Measurements from ENCODE around the gene TDRD6.
"Not testable (repeated sequence)": the region's sequence is repeated elsewhere in the genome, so short reads cannot be mapped to it uniquely, and the experiment has no call there.

Gene TDRD6

DNA sequence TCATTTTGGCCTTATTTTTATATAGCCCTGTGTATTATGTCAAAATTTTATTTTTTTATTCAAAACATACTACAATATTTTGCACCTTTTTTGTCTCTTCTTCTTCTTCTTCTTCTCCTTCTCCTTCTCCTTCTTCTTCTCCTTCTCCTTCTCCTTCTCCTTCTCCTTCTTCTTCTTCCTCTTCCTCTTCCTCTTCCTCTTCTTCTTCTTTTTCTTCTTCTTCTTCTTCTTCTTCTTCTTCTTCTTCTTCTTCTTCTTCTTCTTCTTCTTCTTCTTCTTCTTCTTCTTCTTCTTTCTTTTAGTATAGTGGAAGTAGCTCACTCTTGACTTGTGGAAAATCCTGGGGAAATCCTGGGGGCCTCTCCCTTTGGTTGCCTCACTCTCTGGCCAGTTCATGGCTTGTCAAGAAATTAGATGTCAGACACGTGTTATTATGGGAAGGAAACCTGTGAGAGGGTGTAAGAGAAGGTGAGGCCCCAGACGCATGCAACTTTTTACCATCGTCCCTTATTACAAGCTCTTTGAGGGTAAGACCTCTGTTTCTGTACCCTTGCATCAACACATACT is 56.6 kb downstream of the TDRD6 start:
- ATAC-seq (ENCODE audit: low read depth); H3K4me3 Mint-ChIP-seq; H3K9me3 Mint-ChIP-seq; H3K27me3 Mint-ChIP-seq; H3K27ac Mint-ChIP-seq; H3K4me1 Mint-ChIP-seq; H3K36me3 Mint-ChIP-seq; DNase-seq (ENCODE audit: low spot score in 2 of 2): not testable (repeated sequence)

DNA sequence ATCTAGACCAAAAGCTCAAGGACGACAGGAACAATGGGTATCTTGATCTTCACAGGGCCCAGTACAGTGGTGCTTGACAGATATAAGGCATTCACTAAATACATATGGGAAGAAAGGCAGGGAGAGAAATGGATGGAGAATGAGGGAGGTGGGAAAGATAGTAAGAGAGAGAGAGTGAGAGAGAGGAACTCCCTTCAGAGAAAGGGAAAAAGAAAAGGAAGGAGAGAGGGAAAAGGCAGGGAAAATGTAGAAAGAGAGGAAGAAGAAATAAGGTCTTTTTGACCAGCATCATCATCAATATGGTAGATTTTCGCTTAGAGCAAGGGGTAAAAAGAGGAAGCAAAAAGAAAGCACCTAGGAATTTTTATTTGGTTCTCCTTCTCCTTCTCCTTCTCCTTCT is 58.3 kb downstream of the TDRD6 start:
- H3K36me3 Mint-ChIP-seq, result no peaks in the 10 kb centered on the region
- ATAC-seq (ENCODE audit: low read depth), result no peak
- no peak for DNase-seq (ENCODE audit: low spot score in 2 of 2)
- peaks cover 6% of the 10 kb centered on the region for H3K27me3 Mint-ChIP-seq
- peaks cover 2% of the 10 kb centered on the region for H3K9me3 Mint-ChIP-seq
- no peaks in the 10 kb centered on the region for H3K4me1 Mint-ChIP-seq
- no peak overlapping the region for H3K27ac Mint-ChIP-seq
- H3K4me3 Mint-ChIP-seq, result no peak overlapping the region

DNA sequence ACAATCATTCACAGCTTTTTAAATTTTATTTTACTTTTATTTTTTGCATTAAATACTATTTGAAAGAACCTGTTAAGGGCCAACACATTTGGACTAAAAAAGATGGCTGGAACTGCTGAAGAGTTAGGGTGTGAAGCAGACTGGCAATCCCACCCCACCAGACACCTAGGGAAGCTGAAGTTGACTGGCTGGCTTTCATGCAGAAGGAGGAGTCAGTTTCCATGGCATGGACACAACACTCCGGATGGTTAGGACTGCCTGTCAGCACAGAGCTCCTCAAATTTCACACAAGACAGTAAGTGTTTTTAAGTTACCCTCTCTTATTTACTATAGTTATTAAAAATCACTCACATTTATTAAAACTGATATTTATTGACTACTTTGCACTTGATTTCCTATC is 59.0 kb downstream of the TDRD6 start, which contains the start of gene ANKRD66:
Gene ANKRD66, plus strand, starts transcription at position 238 of the 400 bp plus-strand sequence. CDS start 5,016 bp downstream, outside the sequence.
- Mint-ChIP-seq H3K36me3 (no peaks in the 10 kb centered on the region), H3K4me3 (no peak within 1 kb of the TSS), H3K27me3 (peaks cover 8% of the 10 kb centered on the region), H3K27ac (no peak within 1 kb of the TSS), H3K4me1 (no peaks in the 10 kb centered on the region), H3K9me3 (peaks cover 2% of the 10 kb centered on the region)
- no peak for DNase-seq (ENCODE audit: low spot score in 2 of 2)
- ATAC-seq (ENCODE audit: low read depth), result no peak

DNA sequence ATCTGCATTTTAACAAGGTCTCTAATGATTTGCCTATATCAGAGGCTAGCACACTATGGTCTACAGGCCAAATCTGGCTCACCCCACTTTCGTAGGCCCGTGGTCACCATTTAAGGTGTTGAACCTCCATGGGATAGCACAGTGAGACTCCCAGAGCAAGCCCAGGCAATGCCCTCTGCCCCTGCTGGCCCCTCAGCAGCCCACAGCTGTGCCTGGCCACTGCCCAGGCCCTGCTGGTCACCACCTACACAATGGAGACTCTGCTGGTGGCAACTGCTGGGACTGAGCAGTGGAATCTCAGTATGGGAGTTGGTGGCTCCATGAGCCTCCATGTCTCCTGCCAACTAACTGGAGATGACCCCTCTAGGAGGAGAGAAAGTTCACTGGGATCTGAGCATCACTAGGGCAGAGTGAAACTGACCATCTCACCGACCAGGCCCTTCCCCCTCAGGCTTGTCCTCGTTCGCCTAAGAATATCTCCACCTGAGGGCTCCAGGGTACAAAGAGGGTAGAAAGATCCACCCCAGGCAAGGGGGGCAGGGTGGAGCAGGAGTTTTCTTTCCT is 61.3 kb downstream of the TDRD6 start:
- ATAC-seq (ENCODE audit: low read depth) (no peak), DNase-seq (ENCODE audit: low spot score in 2 of 2) (no peak)
- H3K4me3 Mint-ChIP-seq, result no peak overlapping the region
- no peak overlapping the region for H3K27ac Mint-ChIP-seq
- peaks cover 8% of the 10 kb centered on the region for H3K27me3 Mint-ChIP-seq
- H3K36me3 Mint-ChIP-seq, result no peaks in the 10 kb centered on the region
- no peaks in the 10 kb centered on the region for H3K4me1 Mint-ChIP-seq
- peaks cover 2% of the 10 kb centered on the region for H3K9me3 Mint-ChIP-seq

DNA sequence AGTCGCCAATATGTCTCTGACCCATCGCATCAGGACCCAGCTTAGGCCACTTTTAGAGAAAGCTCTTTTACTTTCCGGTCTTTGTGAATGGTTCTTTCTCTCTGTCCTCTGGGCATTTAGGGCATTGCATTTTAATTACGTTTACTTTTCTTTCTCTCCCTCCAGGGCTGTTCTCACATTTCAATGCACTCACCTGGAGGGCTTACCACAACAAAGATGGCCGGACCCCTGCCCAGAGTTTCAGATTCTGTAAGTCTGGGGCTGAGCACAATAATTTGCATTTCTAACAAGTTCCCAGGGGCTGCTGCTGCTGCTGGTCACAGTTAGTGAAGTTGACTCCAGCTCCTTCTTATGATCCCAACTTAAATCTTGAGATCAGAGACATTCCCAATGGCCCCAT is 62.0 kb downstream of the TDRD6 start:
- DNase-seq (ENCODE audit: low spot score in 2 of 2) (no peak), ATAC-seq (ENCODE audit: low read depth) (no peak)
- no peak overlapping the region for H3K27ac Mint-ChIP-seq
- H3K4me1 Mint-ChIP-seq, result no peaks in the 10 kb centered on the region
- peaks cover 2% of the 10 kb centered on the region for H3K9me3 Mint-ChIP-seq
- no peak overlapping the region for H3K4me3 Mint-ChIP-seq
- no peaks in the 10 kb centered on the region for H3K36me3 Mint-ChIP-seq
- H3K27me3 Mint-ChIP-seq, result peaks cover 8% of the 10 kb centered on the region

DNA sequence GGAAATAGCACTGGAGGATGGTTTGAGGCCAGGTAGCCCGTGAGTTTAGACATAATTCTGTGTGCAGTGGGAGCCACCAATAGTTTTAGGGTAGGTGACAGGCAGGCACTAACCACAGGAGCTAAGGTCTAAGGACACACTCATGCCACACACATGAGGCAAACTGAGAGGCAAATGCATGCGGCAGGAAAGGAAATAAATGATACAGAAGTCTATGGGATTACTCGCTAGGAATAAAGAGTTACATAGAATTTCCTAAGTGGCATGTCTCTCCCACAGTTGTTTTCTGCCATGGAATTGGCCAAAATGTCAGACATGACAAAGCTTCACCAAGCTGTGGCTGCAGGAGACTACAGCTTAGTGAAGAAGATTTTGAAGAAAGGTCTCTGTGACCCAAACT is 64.0 kb downstream of the TDRD6 start:
- no peak for ATAC-seq (ENCODE audit: low read depth)
- Mint-ChIP-seq H3K9me3 (no peaks in the 10 kb centered on the region), H3K27ac (no peak overlapping the region), H3K36me3 (no peaks in the 10 kb centered on the region), H3K4me1 (no peaks in the 10 kb centered on the region), H3K27me3 (peaks cover 2% of the 10 kb centered on the region), H3K4me3 (no peak overlapping the region)
- no peak for DNase-seq (ENCODE audit: low spot score in 2 of 2)

Measured in memory B cell (primary cell).